ENCODE measurements around the gene NOLC1. TPM values are rescaled to one million over a fixed set of nuclear protein-coding genes. Genes with fewer than 3 reads are reported as not detected.

NOLC1 gene
- total RNA-seq, 1 donor from 2014 or later, result 88.0 TPM

DNA sequence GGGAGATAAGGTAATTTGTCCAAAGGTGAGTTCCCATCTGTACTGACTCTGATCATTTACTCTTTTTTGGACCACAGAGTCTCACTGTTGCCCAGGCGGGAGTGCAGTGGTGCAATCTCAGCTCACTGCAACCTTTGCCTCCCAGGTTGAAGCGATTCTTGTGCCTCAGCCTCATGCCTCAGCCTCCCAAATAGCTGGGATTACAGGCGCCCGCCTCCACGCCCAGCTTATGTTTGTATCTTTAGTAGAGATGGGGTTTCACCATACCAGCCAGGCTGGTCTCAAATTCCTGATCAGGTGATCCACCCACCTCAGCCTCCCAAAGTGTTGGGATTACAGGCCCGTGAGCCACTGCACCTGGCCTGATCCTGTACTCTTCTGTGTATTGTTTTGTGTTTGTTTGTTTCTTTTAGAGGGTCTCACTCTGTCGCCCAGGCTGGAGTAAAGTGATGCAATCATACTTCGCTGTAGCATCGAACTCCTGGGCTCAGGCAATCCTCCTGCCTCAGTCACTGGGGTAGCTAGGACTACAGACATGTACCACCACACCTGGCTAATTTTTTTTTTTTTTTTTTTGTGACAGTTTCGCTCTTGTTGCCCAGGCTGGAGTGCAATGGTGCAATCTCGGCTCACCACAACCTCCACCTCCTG, 2.4 kb downstream of the NOLC1 start:
- no peak for DNase-seq (ENCODE audit: extremely low spot score, unreplicated experiment)
- Mint-ChIP-seq H3K4me3 (peak overlapping the region; percentile 67), H3K9me3 (no peaks in the 10 kb centered on the region), H3K36me3 (peaks cover 19% of the 10 kb centered on the region), H3K27me3 (no peaks in the 10 kb centered on the region), H3K27ac (peak overlapping the region; percentile 23), H3K4me1 (ENCODE audit: unreplicated experiment) (peaks cover 21% of the 10 kb centered on the region)
- no peak for TF ChIP-seq CTCF (conservative IDR thresholded peaks at IDR 0.05)

DNA sequence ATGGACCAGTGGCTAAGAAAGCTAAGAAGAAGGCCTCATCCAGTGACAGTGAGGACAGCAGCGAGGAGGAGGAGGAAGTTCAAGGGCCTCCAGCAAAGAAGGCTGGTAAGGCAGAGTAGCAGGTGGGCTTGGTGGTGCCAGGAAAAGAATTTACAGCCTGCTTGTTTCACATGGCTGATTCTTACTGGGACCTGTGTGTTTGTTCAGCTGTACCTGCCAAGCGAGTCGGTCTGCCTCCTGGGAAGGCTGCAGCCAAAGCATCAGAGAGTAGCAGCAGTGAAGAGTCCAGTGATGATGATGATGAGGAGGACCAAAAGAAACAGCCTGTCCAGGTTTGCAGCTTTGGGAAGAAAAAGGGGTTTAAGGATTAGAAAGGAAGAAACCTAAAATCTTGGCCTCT, 5.0 kb downstream of the NOLC1 start:
- Mint-ChIP-seq H3K27me3 (no peaks in the 10 kb centered on the region), H3K4me1 (ENCODE audit: unreplicated experiment) (peaks cover 12% of the 10 kb centered on the region), H3K27ac (peak overlapping the region; percentile 17), H3K4me3 (no peak overlapping the region), H3K9me3 (no peaks in the 10 kb centered on the region), H3K36me3 (peaks cover 26% of the 10 kb centered on the region)
- TF ChIP-seq CTCF (conservative IDR thresholded peaks at IDR 0.05), result no peak
- DNase-seq (ENCODE audit: extremely low spot score, unreplicated experiment), result no peak

GRCh38 chr10:102159051-102159597, 6.9 kb downstream of the NOLC1 start:
- no peak for TF ChIP-seq CTCF (conservative IDR thresholded peaks at IDR 0.05)
- DNase-seq (ENCODE audit: extremely low spot score, unreplicated experiment), result no peak
- H3K4me3 Mint-ChIP-seq, result no peak overlapping the region
- no peaks in the 10 kb centered on the region for H3K27me3 Mint-ChIP-seq
- H3K4me1 Mint-ChIP-seq (ENCODE audit: unreplicated experiment), result no peaks in the 10 kb centered on the region
- H3K27ac Mint-ChIP-seq, result no peak overlapping the region
- peaks cover 27% of the 10 kb centered on the region for H3K36me3 Mint-ChIP-seq
- H3K9me3 Mint-ChIP-seq, result no peaks in the 10 kb centered on the region

DNA sequence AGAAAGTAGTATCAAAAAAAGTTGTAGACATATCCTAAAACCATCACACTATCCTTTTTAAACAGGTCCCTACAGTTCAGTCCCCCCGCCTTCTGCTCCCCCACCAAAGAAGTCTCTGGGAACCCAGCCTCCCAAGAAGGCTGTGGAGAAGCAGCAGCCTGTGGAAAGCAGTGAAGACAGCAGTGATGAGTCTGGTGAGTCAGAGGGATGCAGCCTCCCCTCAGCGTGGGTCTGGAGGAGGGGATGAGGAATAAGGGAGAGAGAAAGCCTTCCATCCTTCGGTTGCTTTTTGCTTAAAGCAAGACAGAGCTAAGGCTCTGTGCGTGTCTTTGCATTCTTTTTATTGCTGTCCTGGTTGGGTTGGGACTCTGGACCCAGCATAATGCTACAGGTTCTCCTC, 7.6 kb downstream of the NOLC1 start:
- Mint-ChIP-seq H3K4me1 (ENCODE audit: unreplicated experiment) (no peaks in the 10 kb centered on the region), H3K9me3 (no peaks in the 10 kb centered on the region), H3K4me3 (no peak overlapping the region), H3K27me3 (no peaks in the 10 kb centered on the region), H3K27ac (no peak overlapping the region), H3K36me3 (peaks cover 27% of the 10 kb centered on the region)
- TF ChIP-seq CTCF (conservative IDR thresholded peaks at IDR 0.05), result no peak
- DNase-seq (ENCODE audit: extremely low spot score, unreplicated experiment), result no peak

GRCh38 chr10:102163342-102163989, 11.3 kb downstream of the NOLC1 start:
- Mint-ChIP-seq H3K27me3 (no peaks in the 10 kb centered on the region), H3K4me1 (ENCODE audit: unreplicated experiment) (no peaks in the 10 kb centered on the region), H3K9me3 (no peaks in the 10 kb centered on the region), H3K4me3 (no peak overlapping the region), H3K36me3 (peaks cover 19% of the 10 kb centered on the region), H3K27ac (no peak overlapping the region)
- no peak for TF ChIP-seq CTCF (conservative IDR thresholded peaks at IDR 0.05)
- no peak for DNase-seq (ENCODE audit: extremely low spot score, unreplicated experiment)

Data from type B pancreatic cell (in vitro differentiated cells).